ENCODE results near the gene ACSM6.

The ACSM6 gene

GRCh38 chr10:95275726-95276366 is 81.8 kb downstream of the ACSM6 start:
- DNase-seq: no peak

DNA sequence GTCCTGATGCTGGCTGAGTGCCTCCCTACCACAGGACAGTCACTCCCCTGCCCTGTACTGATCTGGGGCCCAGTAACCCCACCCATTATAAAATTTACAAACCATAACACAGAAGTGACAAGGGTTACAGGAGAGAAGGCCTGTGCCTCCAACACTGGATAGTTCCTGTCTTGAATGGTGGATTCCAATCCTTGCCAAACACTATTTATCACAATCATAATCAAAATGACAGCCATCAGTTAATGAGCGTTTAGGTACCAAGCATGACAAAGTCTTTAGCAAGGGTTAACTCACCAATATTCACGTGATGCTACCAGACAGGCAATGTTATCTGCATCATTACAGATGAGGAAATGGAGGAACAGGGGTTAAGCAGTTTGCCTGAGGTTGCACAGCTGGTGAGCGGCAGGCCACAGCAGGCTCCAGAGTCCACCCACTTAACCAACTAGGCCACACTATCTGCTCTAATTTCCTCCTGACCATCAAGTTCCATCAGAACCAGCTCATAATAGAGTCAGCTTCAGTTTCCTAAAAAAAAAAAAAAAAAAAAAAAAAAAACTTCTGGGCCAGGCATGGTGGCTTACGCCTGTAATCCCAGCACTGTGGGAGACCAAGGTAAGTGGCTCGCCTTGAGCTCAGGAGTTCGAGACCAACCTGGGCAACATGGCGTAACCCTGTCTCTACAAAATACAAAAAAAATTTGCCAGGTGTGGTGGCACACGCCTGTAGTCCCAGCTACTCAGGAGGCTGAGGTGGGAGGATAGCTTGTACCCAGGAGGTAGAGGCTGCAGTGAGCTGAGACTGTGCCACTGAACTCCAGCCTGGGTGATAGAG is 82.5 kb downstream of the ACSM6 start:
- DNase-seq: peak; percentile 15

- no peak for DNase-seq
These were observed 83.1 kb downstream of the ACSM6 start for GRCh38 chr10:95277201-95277570.

- DNase-seq: no peak
These were observed 83.6 kb downstream of the ACSM6 start for GRCh38 chr10:95277614-95278013.
